Gastroesophageal sphincter (tissue), 3 donors: ENCODE data around the gene PCDHA12.

ENCODE experiments used
- CTCF ChIP-seq, 4 experiments: fragments of 200-600 bp in 2 of 4; fragments of 450-650 bp in 2 of 4; sonication (generic) in 1 of 4; IDR thresholded peaks; one replicate each; pipeline ENCODE4 v1.5.1; 2017 to 2019; ENCODE audit warnings: antibody characterized with exemption in 4 of 4, mild to moderate bottlenecking in 2 of 4, moderate library complexity in 2 of 4
- POLR2A ChIP-seq, 2 donors: fragments of 450-650 bp; IDR thresholded peaks; one replicate each; pipeline ENCODE4 v1.6.1; 2017; ENCODE audit warnings: antibody characterized with exemption in 2 of 2, mild to moderate bottlenecking in 2 of 2, moderate library complexity in 1 of 2

GRCh38 chr5:140862441-140863295 lies 12.4 kb upstream of the PCDHA12 start:
- TF ChIP-seq CTCF (IDR thresholded peaks at IDR 0.05) = no peak
- TF ChIP-seq POLR2A (IDR thresholded peaks at IDR 0.05) = no peak
